CD8-positive, alpha-beta memory T cell (primary cell): ENCODE measurements around the gene TMEM98. TPM values are rescaled to one million over a fixed set of nuclear protein-coding genes. Genes with fewer than 3 reads are reported as not detected.
A peak's percentile ranks its signal among the peaks of the same experiment; 100 is the strongest.
"Not testable (repeated sequence)": the region's sequence is repeated elsewhere in the genome, so short reads cannot be mapped to it uniquely, and the experiment has no call there.

Experiments used
- CTCF ChIA-PET: fragments of 350-600 bp; sonication (Branson Sonifier 250); formaldehyde crosslinking; loops from one replicate; lab custom pipeline; 2021; ENCODE audit warnings: antibody characterized with exemption; lab: Charles Lee
- POLR2A ChIA-PET: fragments of 350-600 bp; sonication (Branson Sonifier 250); formaldehyde crosslinking; loops from one replicate; lab custom pipeline; 2021; ENCODE audit warnings: antibody characterized with exemption; lab: Charles Lee
- DNase-seq, 5 donors: peaks; one replicate each; pipeline versions ENCODE4 v3.0.0 to v3.0.0-alpha.2; 2020 to 2022; ENCODE audit warnings: mixed read lengths in 1 of 5
- H3K27ac ChIP-seq: one replicate; pipeline ENCODE4 v1.7.0; 2013; ENCODE audit warnings: low read depth, mild to moderate bottlenecking, low read length, moderate library complexity
- H3K27me3 ChIP-seq: 2 replicates; pipeline ENCODE4 v1.7.0; 2013; ENCODE audit warnings: low read length, mild to moderate bottlenecking; ENCODE audit not compliant: insufficient read depth, poor library complexity, severe bottlenecking
- H3K36me3 ChIP-seq: 2 replicates; pipeline ENCODE4 v1.7.0; 2013; ENCODE audit warnings: mild to moderate bottlenecking, low read length, moderate library complexity; ENCODE audit not compliant: insufficient read depth
- H3K4me1 ChIP-seq: 2 replicates; pipeline ENCODE4 v1.7.0; 2013; ENCODE audit warnings: mild to moderate bottlenecking, low read length, moderate library complexity; ENCODE audit not compliant: insufficient read depth
- H3K4me3 ChIP-seq: 2 replicates; pipeline ENCODE4 v1.7.0; 2013; ENCODE audit warnings: mild to moderate bottlenecking, low read length
- H3K9me3 ChIP-seq: 2 replicates; pipeline ENCODE4 v1.7.0; 2013; ENCODE audit warnings: mild to moderate bottlenecking, low read length
- H3K27ac Mint-ChIP-seq, 8 donors: one replicate each; pipeline ENCODE4 v1.8.0; 2020 to 2021; ENCODE audit warnings: mixed read lengths in 8 of 8, mild to moderate bottlenecking in 6 of 8, inconsistent platforms in 3 of 8, moderate library complexity in 3 of 8
- H3K27me3 Mint-ChIP-seq, 2 donors: one replicate each; pipeline ENCODE4 v1.8.0; 2020 to 2021; ENCODE audit warnings: mixed read lengths in 2 of 2, mild to moderate bottlenecking in 1 of 2, moderate library complexity in 1 of 2
- H3K36me3 Mint-ChIP-seq, 3 donors: one replicate each; pipeline ENCODE4 v1.8.0; 2020 to 2021; ENCODE audit warnings: mixed read lengths in 3 of 3, inconsistent platforms in 1 of 3, mild to moderate bottlenecking in 1 of 3
- H3K4me1 Mint-ChIP-seq, 3 donors: one replicate each; pipeline ENCODE4 v1.8.0; 2020 to 2021; ENCODE audit warnings: mixed read lengths in 3 of 3, inconsistent platforms in 1 of 3, mild to moderate bottlenecking in 1 of 3
- H3K4me3 Mint-ChIP-seq, 7 donors: one replicate each; pipeline ENCODE4 v1.8.0; 2020 to 2021; ENCODE audit warnings: mixed read lengths in 7 of 7, mild to moderate bottlenecking in 6 of 7, moderate library complexity in 4 of 7, inconsistent platforms in 2 of 7
- H3K9me3 Mint-ChIP-seq, 5 donors: one replicate each; pipeline ENCODE4 v1.8.0; 2020 to 2022; ENCODE audit warnings: mixed read lengths in 5 of 5, mild to moderate bottlenecking in 3 of 5, moderate library complexity in 2 of 5, inconsistent platforms in 1 of 5
- polyA plus RNA-seq: library from polyadenylated mRNA; unstranded; fragments of 300-500 nt; fragmentation: Illumina TruSeq; gene quantifications from one replicate; pipeline ENCODE4 v1.2.3, GENCODE V29; 2021
- total RNA-seq, 2 experiments: library from RNA; stranded (reverse); gene quantifications; one replicate each; pipeline ENCODE4 v1.2.3, GENCODE V29; 2021

Gene TMEM98
- total and polyA plus RNA-seq, 3 experiments from 2014 or later: 0.22 to 0.26 TPM; not detected in 1

- POLR2A ChIA-PET, H3K4me3 ChIP-seq, H3K4me1 Mint-ChIP-seq, DNase-seq, H3K9me3 ChIP-seq, H3K9me3 Mint-ChIP-seq, CTCF ChIA-PET, H3K27ac ChIP-seq, H3K36me3 Mint-ChIP-seq, H3K36me3 ChIP-seq, H3K4me1 ChIP-seq, H3K4me3 Mint-ChIP-seq, H3K27ac Mint-ChIP-seq: not testable (repeated sequence)
- peaks cover 19 to 43% of the 10 kb centered on the region in 2 donors for H3K27me3 Mint-ChIP-seq
- peaks cover 19% of the 10 kb centered on the region for H3K27me3 ChIP-seq
Measured at GRCh38 chr17:32926789-32927188, 1.2 kb upstream of the TMEM98 start.

- no peak for DNase-seq
- Mint-ChIP-seq H3K27ac (no peak overlapping the region), H3K27me3 (peaks cover 19 to 45% of the 10 kb centered on the region in 2 donors), H3K36me3 (no peaks in the 10 kb centered on the region), H3K9me3 (no peaks in the 10 kb centered on the region), H3K4me3 (peak overlapping the region in 6 of 7 donors; percentile 25 to 65 (median 58)), H3K4me1 (peaks cover 0 to 6% (median 0%) of the 10 kb centered on the region in 3 donors)
- H3K36me3 ChIP-seq: no peaks in the 10 kb centered on the region
- peaks cover 19% of the 10 kb centered on the region for H3K27me3 ChIP-seq
- H3K4me1 ChIP-seq: peaks cover 3% of the 10 kb centered on the region
- CTCF ChIA-PET: no interaction called here
- no peaks in the 10 kb centered on the region for H3K9me3 ChIP-seq
- POLR2A ChIA-PET: no interaction called here
- H3K27ac ChIP-seq: no peak overlapping the region
- H3K4me3 ChIP-seq: no peak overlapping the region
Measured at GRCh38 chr17:32927201-32927723, 691 bp upstream of the TMEM98 start.

GRCh38 chr17:32928586-32929535 is 908 bp downstream of the TMEM98 start:
- H3K27ac Mint-ChIP-seq: no peak overlapping the region
- peaks cover 3% of the 10 kb centered on the region for H3K4me1 ChIP-seq
- no peaks in the 10 kb centered on the region for H3K36me3 ChIP-seq
- peaks cover 21 to 59% of the 10 kb centered on the region in 2 donors for H3K27me3 Mint-ChIP-seq
- peaks cover 19% of the 10 kb centered on the region for H3K27me3 ChIP-seq
- CTCF ChIA-PET: interaction anchor here (1.0 to 1.2 kb wide), 2 partner anchors 12 to 146 kb away, joined by 3 to 5 read pairs; no protein-coding TSS in a partner anchor
- no peak for DNase-seq
- peak overlapping the region; percentile 9 for H3K27ac ChIP-seq
- no peak overlapping the region for H3K4me3 ChIP-seq
- no peaks in the 10 kb centered on the region for H3K36me3 Mint-ChIP-seq
- POLR2A ChIA-PET: no interaction called here
- H3K9me3 Mint-ChIP-seq: no peaks in the 10 kb centered on the region
- no peak overlapping the region for H3K4me3 Mint-ChIP-seq
- no peaks in the 10 kb centered on the region for H3K9me3 ChIP-seq
- H3K4me1 Mint-ChIP-seq: peaks cover 0 to 6% (median 0%) of the 10 kb centered on the region in 3 donors

- H3K4me3 Mint-ChIP-seq: no peak overlapping the region
- peaks cover 21 to 66% of the 10 kb centered on the region in 2 donors for H3K27me3 Mint-ChIP-seq
- H3K4me1 ChIP-seq: peaks cover 3% of the 10 kb centered on the region
- no peaks in the 10 kb centered on the region for H3K36me3 Mint-ChIP-seq
- no peaks in the 10 kb centered on the region for H3K9me3 Mint-ChIP-seq
- no peaks in the 10 kb centered on the region for H3K36me3 ChIP-seq
- H3K27me3 ChIP-seq: peaks cover 19% of the 10 kb centered on the region
- peaks cover 0 to 6% (median 0%) of the 10 kb centered on the region in 3 donors for H3K4me1 Mint-ChIP-seq
- no peaks in the 10 kb centered on the region for H3K9me3 ChIP-seq
- POLR2A ChIA-PET: no interaction called here
- no peak overlapping the region for H3K4me3 ChIP-seq
- no peak overlapping the region for H3K27ac Mint-ChIP-seq
- H3K27ac ChIP-seq: no peak overlapping the region
- DNase-seq: no peak
- CTCF ChIA-PET: no interaction called here
Measured at GRCh38 chr17:32929588-32929987, 1.6 kb downstream of the TMEM98 start.

- Histone ChIP-seq H3K4me3 (no peak overlapping the region), H3K27me3 (peaks cover 19% of the 10 kb centered on the region), H3K9me3 (no peaks in the 10 kb centered on the region), H3K36me3 (no peaks in the 10 kb centered on the region), H3K4me1 (peaks cover 3% of the 10 kb centered on the region), H3K27ac (no peak overlapping the region)
- H3K27ac Mint-ChIP-seq: no peak overlapping the region
- H3K4me1 Mint-ChIP-seq: peaks cover 0 to 6% (median 0%) of the 10 kb centered on the region in 3 donors
- no peak overlapping the region for H3K4me3 Mint-ChIP-seq
- no peaks in the 10 kb centered on the region for H3K36me3 Mint-ChIP-seq
- H3K9me3 Mint-ChIP-seq: no peaks in the 10 kb centered on the region
- ChIA-PET POLR2A (no interaction called here), CTCF (no interaction called here)
- no peak for DNase-seq
- peaks cover 21 to 72% of the 10 kb centered on the region in 2 donors for H3K27me3 Mint-ChIP-seq
Measured at GRCh38 chr17:32930512-32930911, 2.6 kb downstream of the TMEM98 start.

GRCh38 chr17:32931686-32932085 is 3.7 kb downstream of the TMEM98 start:
- H3K27me3 Mint-ChIP-seq: peaks cover 21 to 69% of the 10 kb centered on the region in 2 donors
- H3K27ac Mint-ChIP-seq: no peak overlapping the region
- Histone ChIP-seq H3K27me3 (peaks cover 19% of the 10 kb centered on the region), H3K27ac (no peak overlapping the region), H3K9me3 (no peaks in the 10 kb centered on the region), H3K36me3 (no peaks in the 10 kb centered on the region), H3K4me1 (peaks cover 3% of the 10 kb centered on the region), H3K4me3 (no peak overlapping the region)
- H3K9me3 Mint-ChIP-seq: no peaks in the 10 kb centered on the region
- POLR2A ChIA-PET: no interaction called here
- peaks cover 0 to 6% (median under 1%) of the 10 kb centered on the region in 3 donors for H3K4me1 Mint-ChIP-seq
- no peak for DNase-seq
- H3K36me3 Mint-ChIP-seq: no peaks in the 10 kb centered on the region
- no peak overlapping the region for H3K4me3 Mint-ChIP-seq
- CTCF ChIA-PET: interaction anchor here (1.0 kb wide), 1 partner anchor 9 kb away, joined by 5 read pairs; no protein-coding TSS in a partner anchor

GRCh38 chr17:32933881-32934280 is 5.9 kb downstream of the TMEM98 start:
- no peaks in the 10 kb centered on the region for H3K9me3 Mint-ChIP-seq
- Histone ChIP-seq H3K9me3 (no peaks in the 10 kb centered on the region), H3K36me3 (no peaks in the 10 kb centered on the region), H3K27ac (no peak overlapping the region), H3K4me1 (no peaks in the 10 kb centered on the region), H3K4me3 (no peak overlapping the region), H3K27me3 (peaks cover 9% of the 10 kb centered on the region)
- H3K27ac Mint-ChIP-seq: no peak overlapping the region
- no peak overlapping the region for H3K4me3 Mint-ChIP-seq
- peaks cover 21 to 72% of the 10 kb centered on the region in 2 donors for H3K27me3 Mint-ChIP-seq
- no peaks in the 10 kb centered on the region for H3K36me3 Mint-ChIP-seq
- no peak for DNase-seq
- CTCF ChIA-PET: interaction anchor here (6.7 kb wide), 1 partner anchor 152 kb away, joined by 56 read pairs; no protein-coding TSS in a partner anchor
- H3K4me1 Mint-ChIP-seq: peaks cover 0 to 6% (median 4%) of the 10 kb centered on the region in 3 donors
- POLR2A ChIA-PET: no interaction called here

GRCh38 chr17:32935726-32936125 is 7.8 kb downstream of the TMEM98 start:
- no peak overlapping the region for H3K4me3 Mint-ChIP-seq
- Histone ChIP-seq H3K4me3 (no peak overlapping the region), H3K4me1 (no peaks in the 10 kb centered on the region), H3K36me3 (no peaks in the 10 kb centered on the region), H3K27ac (no peak overlapping the region), H3K27me3 (peaks cover 4% of the 10 kb centered on the region), H3K9me3 (no peaks in the 10 kb centered on the region)
- POLR2A ChIA-PET: no interaction called here
- no peak for DNase-seq
- peaks cover 0 to 6% (median 4%) of the 10 kb centered on the region in 3 donors for H3K4me1 Mint-ChIP-seq
- no peak overlapping the region for H3K27ac Mint-ChIP-seq
- H3K27me3 Mint-ChIP-seq: peaks cover 13 to 61% of the 10 kb centered on the region in 2 donors
- H3K9me3 Mint-ChIP-seq: no peaks in the 10 kb centered on the region
- CTCF ChIA-PET: interaction anchor here (1.0 to 6.7 kb wide), 7 partner anchors 13 to 158 kb away, joined by 3 to 56 read pairs (median 9); partner anchors contain the start of gene MYO1D
- H3K36me3 Mint-ChIP-seq: no peaks in the 10 kb centered on the region
